ENCODE data around the gene UBR1.

DNA sequence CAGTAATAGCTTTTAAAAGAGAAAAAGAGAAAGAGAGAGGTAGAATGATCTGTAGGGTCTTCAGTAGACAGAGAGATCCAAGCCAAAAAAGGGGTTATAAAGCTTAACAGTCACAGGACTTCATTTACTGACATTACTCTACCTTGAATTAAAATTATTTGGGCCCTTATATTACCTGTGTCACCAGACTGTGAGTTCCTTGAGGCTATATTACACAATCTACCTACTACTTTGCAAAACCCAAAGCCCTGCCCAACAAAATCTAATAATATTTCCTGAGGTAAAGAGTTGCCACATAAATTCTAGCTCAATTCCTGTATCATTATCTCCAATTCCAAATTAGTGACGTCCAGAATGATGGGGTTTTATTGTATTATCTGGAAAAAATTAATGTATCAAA, 1.9 kb downstream of the UBR1 start:
- TF ChIP-seq POLR2AphosphoS5 (IDR thresholded peaks at IDR 0.05): no peak
- TF ChIP-seq MXI1 (conservative IDR thresholded peaks at IDR 0.05; ENCODE audit: poor library complexity, severe bottlenecking): no peak
- no peak for TF ChIP-seq CTCF (IDR thresholded peaks at IDR 0.05; ENCODE audit: poor library complexity, severe bottlenecking)
